Measurements from ENCODE around the gene TUBGCP3.
"Not testable (repeated sequence)": the region's sequence is repeated elsewhere in the genome, so short reads cannot be mapped to it uniquely, and the experiment has no call there.

The TUBGCP3 gene

DNA sequence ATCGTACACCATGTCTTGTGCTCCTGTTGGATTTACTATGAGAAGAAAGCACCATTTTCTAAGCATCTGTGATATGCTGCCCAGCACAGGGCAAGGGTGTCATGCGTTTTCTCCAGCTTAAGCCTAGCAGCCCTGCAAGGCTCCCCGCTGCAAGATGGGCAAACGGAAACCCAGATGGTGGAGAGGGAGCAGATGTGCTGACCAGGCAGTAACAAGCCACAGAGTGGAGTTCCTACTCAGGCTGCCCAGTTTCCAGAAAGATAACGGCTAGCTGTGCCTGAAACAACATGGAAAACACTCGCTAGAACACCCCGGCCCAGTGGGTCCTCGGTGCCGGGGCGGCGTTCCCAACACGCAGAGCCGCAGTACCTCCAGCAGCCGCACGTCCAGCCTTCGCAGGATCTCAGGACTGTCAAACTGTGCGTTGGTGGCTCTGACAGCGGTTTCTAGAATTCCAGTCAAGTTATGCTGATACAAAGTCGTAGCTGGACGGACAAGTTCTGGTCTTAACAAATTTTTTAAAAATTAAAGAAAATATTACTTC, 68.4 kb downstream of the TUBGCP3 start:
- DNase-seq, result no peak
- H3K9me3 Mint-ChIP-seq, result no peaks in the 10 kb centered on the region
- no peak overlapping the region for H3K27ac Mint-ChIP-seq
- H3K4me3 Mint-ChIP-seq, result no peak overlapping the region
- H3K27me3 Mint-ChIP-seq, result no peaks in the 10 kb centered on the region
- H3K36me3 Mint-ChIP-seq, result peaks cover 12 to 31% of the 10 kb centered on the region in 2 donors
- ATAC-seq (replicated peaks), result no peak
- H3K4me1 Mint-ChIP-seq, result no peaks in the 10 kb centered on the region

DNA sequence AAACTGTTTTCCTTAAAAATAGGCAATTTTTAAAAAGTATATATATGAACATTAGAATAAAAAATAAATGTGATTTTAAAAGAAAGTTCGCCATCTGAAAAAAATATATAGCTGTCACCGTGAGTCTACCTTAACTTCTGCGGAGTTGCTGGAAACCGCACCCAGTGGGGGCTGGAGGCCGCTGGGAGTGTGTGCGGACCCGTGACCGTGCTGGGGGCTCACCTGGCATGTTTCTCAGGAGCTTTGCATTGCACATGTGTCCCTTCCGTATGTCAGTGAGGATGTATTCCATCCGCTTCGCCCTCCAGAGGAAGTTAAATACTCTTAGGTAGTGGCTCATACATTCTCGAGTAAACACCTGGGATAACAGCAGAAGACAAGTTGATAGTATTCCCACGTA, 71.7 kb downstream of the TUBGCP3 start:
- Mint-ChIP-seq H3K4me3 (no peak overlapping the region), H3K27me3 (no peaks in the 10 kb centered on the region), H3K9me3 (no peaks in the 10 kb centered on the region), H3K36me3 (peaks cover 12 to 36% of the 10 kb centered on the region in 2 donors), H3K27ac (no peak overlapping the region), H3K4me1 (no peaks in the 10 kb centered on the region)
- no peak for ATAC-seq (replicated peaks)
- no peak for DNase-seq

DNA sequence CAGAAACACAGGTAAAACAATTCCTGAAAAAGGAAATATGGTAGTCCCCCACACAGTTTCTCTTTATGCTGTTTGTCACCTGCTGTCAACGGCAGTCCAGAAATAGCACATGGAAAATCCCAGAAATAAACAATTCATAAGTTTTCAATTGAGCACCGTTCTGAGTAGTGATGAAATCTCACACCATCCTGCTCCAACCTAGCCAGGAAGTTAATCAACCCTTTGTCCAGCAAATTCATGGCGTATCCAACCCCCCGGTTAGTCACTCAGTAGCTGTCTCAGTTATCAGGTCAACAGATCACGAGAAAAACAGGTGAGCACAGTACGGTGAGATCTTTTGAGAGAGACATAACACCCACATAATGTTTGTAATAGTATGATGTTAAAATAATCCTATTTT, 74.2 kb downstream of the TUBGCP3 start:
- Mint-ChIP-seq H3K9me3 (no peaks in the 10 kb centered on the region), H3K4me1 (peaks cover 0 to 2% of the 10 kb centered on the region in 2 donors), H3K27ac (no peak overlapping the region), H3K27me3 (no peaks in the 10 kb centered on the region), H3K4me3 (no peak overlapping the region), H3K36me3 (peaks cover 15 to 37% of the 10 kb centered on the region in 2 donors)
- DNase-seq, result no peak
- ATAC-seq (replicated peaks), result no peak

DNA sequence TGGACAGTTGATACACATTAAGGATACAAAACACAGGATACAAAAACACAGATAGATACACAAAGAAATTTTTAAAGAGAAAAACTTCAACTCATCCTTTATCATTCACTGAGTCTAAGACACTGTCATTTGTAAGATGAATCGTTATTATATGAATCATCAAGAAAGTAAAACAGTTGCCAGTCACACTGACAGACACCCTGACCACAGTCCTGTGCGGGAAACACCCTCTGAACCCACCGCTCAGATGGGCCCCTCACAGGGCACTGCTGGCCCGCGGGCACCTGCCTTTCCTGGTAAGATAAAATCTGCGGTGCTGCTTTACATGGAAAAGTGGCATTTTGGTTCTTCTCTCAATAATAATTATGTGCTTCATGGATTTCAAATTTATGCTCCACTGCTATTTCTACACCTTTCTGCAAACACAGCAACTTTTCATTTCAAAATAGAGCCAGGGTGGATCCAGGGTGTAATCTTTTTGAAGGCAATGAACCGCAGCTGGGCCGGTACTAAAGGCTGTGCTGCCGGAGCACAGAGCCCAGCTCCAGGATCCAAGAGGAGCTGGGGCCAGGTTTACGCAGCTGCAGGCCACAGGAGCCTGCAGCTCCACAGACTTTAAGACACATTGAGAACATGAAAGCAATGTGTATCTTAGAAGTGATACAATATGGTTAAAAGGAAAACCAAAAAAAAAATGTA, 76.8 kb downstream of the TUBGCP3 start:
- ATAC-seq (replicated peaks) (no peak), DNase-seq (no peak)
- Mint-ChIP-seq H3K36me3 (peaks cover 24 to 52% of the 10 kb centered on the region in 2 donors), H3K9me3 (no peaks in the 10 kb centered on the region), H3K4me3 (no peak overlapping the region), H3K27ac (no peak overlapping the region), H3K4me1 (peaks cover 0 to 2% of the 10 kb centered on the region in 2 donors), H3K27me3 (no peaks in the 10 kb centered on the region)

DNA sequence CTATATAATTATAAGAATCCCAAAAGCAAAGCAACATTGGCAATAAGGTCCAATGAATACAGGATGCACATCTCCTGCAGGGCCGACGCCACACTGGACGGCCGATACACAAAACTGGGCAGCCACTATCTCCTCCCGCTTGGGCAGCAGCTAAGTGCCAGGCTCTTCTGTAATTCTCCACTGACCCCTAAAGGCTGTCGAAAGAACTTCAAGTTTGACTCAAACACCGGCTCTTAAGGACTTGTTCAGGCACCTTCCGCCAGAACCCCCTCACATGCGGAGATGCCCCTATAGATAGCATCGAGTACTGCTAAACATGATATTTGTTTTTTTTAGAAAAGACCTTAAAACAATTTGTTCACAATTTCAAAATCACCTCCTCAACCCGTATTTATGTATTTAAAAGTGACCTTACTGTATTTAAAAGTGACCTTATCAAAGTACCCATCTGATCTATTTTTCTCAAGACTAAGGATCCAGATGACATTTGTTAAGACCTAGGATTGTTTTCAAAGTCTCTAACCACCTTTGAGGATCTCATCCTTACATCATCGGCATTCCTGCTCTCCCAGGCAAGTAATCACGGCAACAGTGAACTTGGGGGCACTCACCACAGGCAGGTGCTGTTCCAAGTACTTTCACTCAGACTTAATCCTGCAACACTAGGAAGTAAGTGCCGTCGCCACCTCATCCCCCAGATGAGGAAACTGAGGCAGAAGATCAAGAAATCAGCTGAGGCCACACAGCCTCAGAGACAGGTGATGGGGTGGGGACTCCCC, 77.8 kb downstream of the TUBGCP3 start:
- no peak overlapping the region for H3K27ac Mint-ChIP-seq
- DNase-seq, result no peak
- ATAC-seq (replicated peaks), result peak; percentile 57 to 66
- peaks cover 0 to 2% of the 10 kb centered on the region in 2 donors for H3K4me1 Mint-ChIP-seq
- peaks cover 24 to 55% of the 10 kb centered on the region in 2 donors for H3K36me3 Mint-ChIP-seq
- H3K27me3 Mint-ChIP-seq, result no peaks in the 10 kb centered on the region
- H3K9me3 Mint-ChIP-seq, result no peaks in the 10 kb centered on the region
- no peak overlapping the region for H3K4me3 Mint-ChIP-seq

DNA sequence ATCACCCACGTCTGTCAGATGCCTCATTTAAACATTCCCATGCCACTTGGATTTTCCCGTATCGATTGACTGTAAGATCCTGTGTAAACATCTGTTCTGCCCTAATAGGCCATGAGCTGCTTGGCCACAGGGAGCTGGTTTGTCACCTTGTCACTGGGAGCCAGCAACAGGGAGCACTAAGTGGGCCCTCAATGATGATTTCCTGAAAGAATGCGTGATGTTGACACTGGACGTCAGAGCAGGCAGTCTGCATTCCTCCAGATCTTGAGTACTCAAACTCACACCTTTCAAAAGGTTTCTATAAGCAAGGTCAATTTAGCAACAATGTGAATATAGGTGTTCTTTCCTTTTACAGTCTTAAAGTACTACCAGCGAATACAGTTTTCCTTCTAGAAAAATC, 78.8 kb downstream of the TUBGCP3 start:
- Mint-ChIP-seq H3K36me3 (peaks cover 30 to 54% of the 10 kb centered on the region in 2 donors), H3K27me3 (no peaks in the 10 kb centered on the region), H3K4me1 (peaks cover 0 to 2% of the 10 kb centered on the region in 2 donors), H3K27ac (peak overlapping the region; percentile 7), H3K9me3 (no peaks in the 10 kb centered on the region), H3K4me3 (no peak overlapping the region)
- DNase-seq, result no peak
- ATAC-seq (replicated peaks), result no peak

DNA sequence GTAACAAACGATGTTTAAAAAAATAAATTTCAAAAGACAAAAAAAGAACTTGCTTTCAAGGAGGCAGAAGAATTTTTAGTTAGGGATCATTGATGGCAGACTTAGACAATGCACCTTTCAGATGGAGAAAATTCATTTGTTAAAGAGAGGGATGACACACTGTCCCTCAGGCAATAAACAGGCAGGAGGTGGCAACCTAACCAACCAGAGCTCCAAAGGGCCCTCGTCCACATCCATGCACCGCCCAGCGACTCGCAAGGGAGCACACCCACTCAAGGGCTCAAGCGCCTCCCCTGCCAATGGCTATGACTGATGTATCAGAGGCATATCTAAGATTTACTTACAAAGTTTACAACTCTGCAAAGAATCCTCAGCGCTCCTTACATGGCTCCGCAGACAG, 81.9 kb downstream of the TUBGCP3 start:
- no peak overlapping the region for H3K27ac Mint-ChIP-seq
- peaks cover 0 to 2% of the 10 kb centered on the region in 2 donors for H3K4me1 Mint-ChIP-seq
- ATAC-seq (replicated peaks), result no peak
- no peaks in the 10 kb centered on the region for H3K9me3 Mint-ChIP-seq
- H3K4me3 Mint-ChIP-seq, result no peak overlapping the region
- no peaks in the 10 kb centered on the region for H3K27me3 Mint-ChIP-seq
- DNase-seq, result no peak
- H3K36me3 Mint-ChIP-seq, result peaks cover 39 to 57% of the 10 kb centered on the region in 2 donors

DNA sequence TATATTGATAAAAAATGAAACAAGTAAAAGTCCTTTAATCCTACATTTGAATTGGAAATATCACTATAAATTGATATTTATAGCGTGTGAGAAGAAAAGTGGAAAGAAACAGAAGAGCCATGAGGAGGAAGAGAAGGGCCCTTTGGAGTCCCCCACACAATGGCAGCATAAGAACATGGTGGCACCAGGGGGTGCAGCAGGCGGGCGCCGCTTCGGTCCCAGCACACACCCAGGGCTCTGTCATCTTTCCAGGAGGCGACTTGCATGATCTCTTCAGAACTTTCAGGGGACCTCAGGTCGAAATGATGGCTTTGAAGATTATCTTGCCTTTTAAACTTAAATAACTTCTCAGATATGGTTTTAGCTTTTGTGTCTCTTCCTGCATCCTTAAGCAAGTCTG, 91.8 kb downstream of the TUBGCP3 start:
- Mint-ChIP-seq H3K4me1 (no peaks in the 10 kb centered on the region), H3K4me3 (no peak overlapping the region), H3K9me3 (no peaks in the 10 kb centered on the region), H3K27me3 (no peaks in the 10 kb centered on the region), H3K36me3 (peaks cover 37 to 57% of the 10 kb centered on the region in 2 donors), H3K27ac (no peak overlapping the region)
- ATAC-seq (replicated peaks) (no peak), DNase-seq (no peak)

DNA sequence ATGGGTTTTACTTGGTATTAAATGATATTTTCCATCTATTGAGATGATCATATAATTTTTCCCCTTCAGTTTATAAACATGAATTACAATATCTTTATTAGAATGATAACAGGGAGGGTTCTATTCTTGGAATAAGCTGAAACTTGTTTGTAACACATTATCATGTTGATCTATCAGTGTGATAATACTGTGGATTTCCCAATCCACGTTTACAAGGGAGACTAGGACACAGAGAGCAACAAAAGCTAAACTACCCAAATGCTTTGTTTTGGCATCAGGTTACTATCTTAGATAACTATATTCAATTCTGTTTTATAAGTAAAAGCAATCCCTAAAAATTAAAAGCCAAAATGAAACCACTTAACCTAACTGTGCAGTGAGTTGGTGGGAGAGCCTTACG, 92.5 kb downstream of the TUBGCP3 start:
- H3K4me1 Mint-ChIP-seq, result no peaks in the 10 kb centered on the region
- H3K4me3 Mint-ChIP-seq, result no peak overlapping the region
- no peaks in the 10 kb centered on the region for H3K9me3 Mint-ChIP-seq
- no peak overlapping the region for H3K27ac Mint-ChIP-seq
- no peaks in the 10 kb centered on the region for H3K27me3 Mint-ChIP-seq
- no peak for DNase-seq
- no peak for ATAC-seq (replicated peaks)
- H3K36me3 Mint-ChIP-seq, result peaks cover 35 to 56% of the 10 kb centered on the region in 2 donors

DNA sequence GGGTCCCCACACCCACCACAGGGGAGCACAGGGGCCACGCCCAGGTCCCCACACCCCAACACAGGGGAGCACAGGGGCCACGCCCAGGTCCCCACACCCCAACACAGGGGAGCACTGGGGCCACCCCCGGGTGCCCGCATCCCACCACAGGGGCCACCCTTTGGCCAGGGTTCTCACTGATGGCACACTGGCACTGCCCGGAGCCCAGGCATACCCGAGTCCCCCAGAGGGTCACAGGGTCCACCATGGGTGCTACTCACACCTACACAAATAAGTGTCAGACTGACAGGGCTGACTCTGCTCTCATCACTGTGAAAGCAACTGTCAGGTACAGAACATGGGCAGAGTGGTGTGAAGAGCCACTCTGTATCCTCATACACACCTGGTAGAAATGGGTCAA, 98.8 kb downstream of the TUBGCP3 start:
- Mint-ChIP-seq H3K4me3 (no peak overlapping the region), H3K27ac (no peak overlapping the region), H3K27me3 (no peaks in the 10 kb centered on the region), H3K36me3 (peaks cover 28 to 54% of the 10 kb centered on the region in 2 donors), H3K4me1 (no peaks in the 10 kb centered on the region), H3K9me3 (no peaks in the 10 kb centered on the region)
- peak in 1 of 2 donors; percentile 54 for ATAC-seq (replicated peaks)
- no peak for DNase-seq

DNA sequence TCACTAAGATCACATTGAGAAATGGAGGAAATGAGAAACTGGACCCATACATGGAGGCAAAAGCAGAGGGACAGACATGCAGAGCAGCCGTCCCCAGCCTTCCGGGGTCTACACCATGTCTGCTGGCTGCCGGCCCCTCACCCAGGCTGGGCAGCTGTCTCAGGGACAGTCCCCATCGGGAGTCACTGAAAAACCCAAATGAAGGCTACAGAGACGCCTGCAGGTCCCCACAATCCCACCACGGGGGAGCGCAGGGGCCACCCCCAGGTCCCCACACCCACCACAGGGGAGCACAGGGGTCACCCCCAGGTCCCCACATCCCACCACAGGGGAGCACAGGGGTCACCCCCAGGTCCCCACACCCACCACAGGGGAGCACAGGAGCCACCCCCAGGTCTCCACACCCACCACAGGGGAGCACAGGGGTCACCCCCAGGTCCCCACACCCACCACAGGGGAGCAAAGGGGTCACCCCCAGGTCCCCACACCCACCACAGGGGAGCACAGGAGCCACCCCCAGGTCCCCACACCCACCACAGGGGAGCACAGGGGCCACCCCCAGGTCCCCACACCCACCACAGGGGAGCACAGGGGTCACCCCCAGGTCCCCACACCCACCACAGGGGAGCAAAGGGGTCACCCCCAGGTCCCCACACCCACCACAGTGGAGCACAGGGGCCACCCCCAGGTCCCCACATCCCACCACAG, 99.5 kb downstream of the TUBGCP3 start:
- peaks cover 29 to 52% of the 10 kb centered on the region in 2 donors for H3K36me3 Mint-ChIP-seq
- ATAC-seq (replicated peaks), result not testable (repeated sequence)

DNA sequence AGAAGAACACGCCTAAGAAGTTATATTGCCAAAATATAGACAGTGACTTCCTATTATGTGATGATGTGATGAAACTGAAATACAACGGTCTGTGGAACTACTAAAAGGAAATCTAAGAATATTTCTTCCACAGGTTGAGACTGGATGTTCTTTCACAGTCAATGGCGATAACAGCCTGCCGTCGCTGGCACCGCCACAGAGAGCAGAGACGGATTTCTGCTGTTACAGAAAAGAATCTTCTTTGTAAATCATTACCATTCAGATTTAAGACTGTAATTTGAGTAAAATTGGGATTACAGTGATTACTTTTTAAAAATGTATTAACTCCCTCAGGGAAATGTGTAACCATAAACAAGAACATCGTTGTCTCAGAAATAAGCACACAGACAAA, 100.8 kb downstream of the TUBGCP3 start:
- Mint-ChIP-seq H3K36me3 (peaks cover 35 to 59% of the 10 kb centered on the region in 2 donors), H3K4me3 (no peak overlapping the region), H3K9me3 (peaks cover 0 to 2% of the 10 kb centered on the region in 2 donors), H3K27ac (no peak overlapping the region), H3K4me1 (no peaks in the 10 kb centered on the region), H3K27me3 (no peaks in the 10 kb centered on the region)
- ATAC-seq (replicated peaks), result no peak
- no peak for DNase-seq

More for the DNA sequence above, 99.5 kb downstream of the TUBGCP3 start:
- not testable (repeated sequence) for H3K27me3 Mint-ChIP-seq, H3K4me3 Mint-ChIP-seq, H3K9me3 Mint-ChIP-seq, H3K4me1 Mint-ChIP-seq
- DNase-seq, result peak; percentile 10
- peak overlapping the region; percentile 37 for H3K27ac Mint-ChIP-seq

DNA sequence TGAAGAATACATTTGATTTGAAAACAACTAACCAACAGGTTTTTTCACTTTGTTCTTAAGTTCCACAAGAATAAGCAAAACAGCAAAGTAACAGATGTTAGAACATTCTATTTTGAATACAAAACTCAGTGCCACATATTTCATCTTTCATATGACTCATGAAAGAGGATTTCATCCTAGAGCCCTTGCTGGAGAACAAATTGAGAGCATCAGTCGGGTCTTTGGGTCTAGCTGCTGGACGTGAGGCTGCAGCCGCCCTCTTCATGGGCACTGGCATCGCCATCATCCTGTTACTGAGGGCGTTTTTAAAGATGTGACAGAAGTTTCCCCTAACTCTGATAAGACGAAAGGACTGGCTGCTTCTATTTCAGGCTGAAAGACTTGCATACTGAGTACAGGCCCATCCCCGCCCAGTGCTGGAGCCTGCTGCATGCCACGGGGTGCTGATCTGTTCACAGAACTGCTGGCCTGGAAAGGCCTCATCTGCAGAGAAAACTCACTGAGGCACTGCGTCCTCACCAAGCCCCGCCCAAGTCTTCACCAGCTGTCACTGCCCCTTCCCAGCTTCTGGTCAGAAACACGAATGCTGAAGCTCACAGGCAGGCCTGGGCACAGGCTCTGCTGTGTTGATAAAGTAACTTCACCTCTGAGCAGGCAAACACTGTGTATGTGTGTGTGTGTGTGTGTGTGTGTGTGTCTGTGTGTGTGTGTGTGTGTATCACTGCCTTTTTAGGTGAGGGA, 101.4 kb downstream of the TUBGCP3 start:
- Mint-ChIP-seq H3K9me3 (peaks cover 0 to 2% of the 10 kb centered on the region in 2 donors), H3K4me1 (no peaks in the 10 kb centered on the region), H3K36me3 (peaks cover 35 to 54% of the 10 kb centered on the region in 2 donors), H3K4me3 (no peak overlapping the region), H3K27me3 (no peaks in the 10 kb centered on the region), H3K27ac (no peak overlapping the region)
- ATAC-seq (replicated peaks) (no peak), DNase-seq (no peak)

DNA sequence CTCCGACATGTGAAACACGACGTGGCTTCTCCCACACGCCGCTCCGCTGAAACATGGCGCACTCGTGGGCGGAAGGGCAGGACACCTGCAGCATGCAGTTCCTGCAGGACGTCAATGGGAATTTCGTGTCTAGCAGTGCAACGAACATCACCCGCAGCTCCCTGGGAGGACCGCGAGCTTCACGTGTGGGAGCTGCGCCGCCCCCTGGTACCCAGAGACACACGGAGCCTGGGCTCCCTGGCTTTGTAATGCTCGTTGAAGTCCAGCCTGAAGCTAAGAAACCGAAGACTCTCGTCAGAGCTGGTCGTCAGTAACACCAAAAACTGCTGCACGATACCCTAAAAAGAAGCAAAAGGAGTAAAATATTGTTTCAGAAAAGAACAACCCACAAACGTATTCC, 102.1 kb downstream of the TUBGCP3 start:
- not testable (repeated sequence) for DNase-seq; H3K27ac Mint-ChIP-seq; H3K27me3 Mint-ChIP-seq; H3K4me1 Mint-ChIP-seq; H3K9me3 Mint-ChIP-seq; H3K4me3 Mint-ChIP-seq; ATAC-seq (replicated peaks)
- peaks cover 34 to 46% of the 10 kb centered on the region in 2 donors for H3K36me3 Mint-ChIP-seq

Measured in stimulated activated naive B cell treated with anti-CD40 and anti-IgM and Interleukin-4, amounts not matched to agents 10 μg/mL and 1 μg/mL and 100 μg/mL, for 72 hours (primary cell).